Smooth muscle cell of trachea (primary cell): ENCODE data around the gene PCDHGA5. TPM values are rescaled to one million over a fixed set of nuclear protein-coding genes. Genes with fewer than 3 reads are reported as not detected.

Source experiments
- total RNA-seq: library from RNA; depleted of rRNA; stranded (reverse); fragments of >200 nt; gene quantifications from 2 replicates; pipeline ENCODE4 v1.2.1, GENCODE V29; 2014

The PCDHGA5 gene
- total RNA-seq, 1 donor from 2014 or later = 2.8 TPM

GRCh38 chr5:141397756-141398551 is 34.0 kb downstream of the PCDHGA5 start, which contains the start of gene PCDHGB5:
Gene PCDHGB5 (plus strand): TSS chr5:141397947. CDS start chr5:141398128, 181 bp downstream.

GRCh38 chr5:141402553-141403243 is 38.7 kb downstream of the PCDHGA5 start, which contains the start of gene PCDHGA9:
Gene PCDHGA9 (plus strand): TSS chr5:141402778. CDS start chr5:141402953, 175 bp downstream.

GRCh38 chr5:141407790-141408505 is 44.0 kb downstream of the PCDHGA5 start, which contains the start of gene PCDHGB6:
Gene PCDHGB6 (plus strand): TSS chr5:141408021. CDS start chr5:141408203, 182 bp downstream.

GRCh38 chr5:141412854-141413539 is 49.0 kb downstream of the PCDHGA5 start, which contains the start of gene PCDHGA10:
Gene PCDHGA10 (plus strand): TSS chr5:141412987. CDS start chr5:141413176, 189 bp downstream.

Other genes starting within 250 kb of the PCDHGA5 start
- gene PCDHB4, start 242.3 kb upstream of the PCDHGA5 start, total RNA-seq = 0.15 and 0.17 TPM in 2 replicates
- gene PCDHB5, start 229.0 kb upstream of the PCDHGA5 start, total RNA-seq = 0.29 and 1.3 TPM in 2 replicates
- gene PCDHB6, start 214.1 kb upstream of the PCDHGA5 start, total RNA-seq = 0.33 TPM in 1 of 2 replicates, not detected in the other
- gene PCDHB7, start 191.5 kb upstream of the PCDHGA5 start, total RNA-seq = under 0.01 and 0.66 TPM in 2 replicates
- 0.50 TPM in 1 of 2 replicates, not detected in the other for gene PCDHB8, start 186.4 kb upstream of the PCDHGA5 start, total RNA-seq
- gene PCDHB16, start 181.8 kb upstream of the PCDHGA5 start, total RNA-seq = 0.15 and 0.50 TPM in 2 replicates
- under 0.01 and 0.17 TPM in 2 replicates for gene PCDHB9, start 177.0 kb upstream of the PCDHGA5 start, total RNA-seq
- gene PCDHB10, start 171.8 kb upstream of the PCDHGA5 start, total RNA-seq = 0.15 and 0.66 TPM in 2 replicates
- gene PCDHB11, start 164.5 kb upstream of the PCDHGA5 start, total RNA-seq = 0.50 TPM in 1 of 2 replicates, not detected in the other
- 0.15 and 0.33 TPM in 2 replicates for gene PCDHB12, start 155.4 kb upstream of the PCDHGA5 start, total RNA-seq
- gene PCDHB13, start 150.2 kb upstream of the PCDHGA5 start, total RNA-seq = under 0.01 and 1.3 TPM in 2 replicates
- gene PCDHB14, start 140.8 kb upstream of the PCDHGA5 start, total RNA-seq = 0.15 and 1.2 TPM in 2 replicates
- under 0.01 and 0.66 TPM in 2 replicates for gene PCDHB15, start 118.8 kb upstream of the PCDHGA5 start, total RNA-seq
- gene SLC25A2, start 60.1 kb upstream of the PCDHGA5 start, total RNA-seq = 0.50 and 1.0 TPM in 2 replicates
- gene TAF7, start 43.4 kb upstream of the PCDHGA5 start, total RNA-seq = 70.8 and 74.8 TPM in 2 replicates
- gene PCDHGA1, start 33.6 kb upstream of the PCDHGA5 start, total RNA-seq = 1.3 and 2.3 TPM in 2 replicates
- gene PCDHGA2, start 25.4 kb upstream of the PCDHGA5 start, total RNA-seq = 3.3 and 6.6 TPM in 2 replicates
- 1.3 and 2.6 TPM in 2 replicates for gene PCDHGA3, start 20.3 kb upstream of the PCDHGA5 start, total RNA-seq
- 4.4 and 4.5 TPM in 2 replicates for gene PCDHGB1, start 14.1 kb upstream of the PCDHGA5 start, total RNA-seq
- gene PCDHGA4, start 9.1 kb upstream of the PCDHGA5 start, total RNA-seq = 8.9 and 11.1 TPM in 2 replicates
- 5.1 TPM in 2 replicates for gene PCDHGB2, start 4.2 kb upstream of the PCDHGA5 start, total RNA-seq
- 7.1 and 9.4 TPM in 2 replicates for gene PCDHGB3, start 6.1 kb downstream of the PCDHGA5 start, total RNA-seq
- 4.8 and 6.3 TPM in 2 replicates for gene PCDHGA6, start 9.7 kb downstream of the PCDHGA5 start, total RNA-seq
- gene PCDHGA7, start 18.6 kb downstream of the PCDHGA5 start, total RNA-seq = 5.4 and 8.4 TPM in 2 replicates
- 21.5 and 38.4 TPM in 2 replicates for gene PCDHGB4, start 23.5 kb downstream of the PCDHGA5 start, total RNA-seq
- gene PCDHGA8, start 28.5 kb downstream of the PCDHGA5 start, total RNA-seq = 3.9 and 5.6 TPM in 2 replicates
- 27.9 and 40.4 TPM in 2 replicates for gene PCDHGB5, start 33.8 kb downstream of the PCDHGA5 start, total RNA-seq
- gene PCDHGA9, start 38.6 kb downstream of the PCDHGA5 start, total RNA-seq = 7.4 and 8.0 TPM in 2 replicates
- 5.1 and 6.5 TPM in 2 replicates for gene PCDHGB6, start 43.9 kb downstream of the PCDHGA5 start, total RNA-seq
- gene PCDHGA10, start 48.8 kb downstream of the PCDHGA5 start, total RNA-seq = 13.8 and 14.7 TPM in 2 replicates
- 15.7 and 16.4 TPM in 2 replicates for gene PCDHGB7, start 53.5 kb downstream of the PCDHGA5 start, total RNA-seq
- 23.0 and 26.9 TPM in 2 replicates for gene PCDHGA11, start 56.9 kb downstream of the PCDHGA5 start, total RNA-seq
- 26.0 and 35.4 TPM in 2 replicates for gene PCDHGA12, start 66.3 kb downstream of the PCDHGA5 start, total RNA-seq
- 94.1 and 137 TPM in 2 replicates for gene PCDHGC3, start 111.8 kb downstream of the PCDHGA5 start, total RNA-seq
- gene PCDHGC4, start 120.9 kb downstream of the PCDHGA5 start, total RNA-seq = 4.5 and 6.0 TPM in 2 replicates
- 7.9 and 8.1 TPM in 2 replicates for gene PCDHGC5, start 124.9 kb downstream of the PCDHGA5 start, total RNA-seq